HepG2 (cell line): ENCODE results near the gene PLEKHD1. TPM values are rescaled to one million over a fixed set of nuclear protein-coding genes. Genes with fewer than 3 reads are reported as not detected.

ENCODE experiments used
- ATAC-seq: fragments of 200-7000 bp; cut with Tn5 transposase; 3 replicates; pipeline ENCODE4 v1.9.1; 2020; ENCODE audit warnings: mild to moderate bottlenecking, moderate library complexity
- BruUV-seq: library from RNA; stranded (reverse); fragments of 400-500 nt; replicated peaks from 2 replicates; lab custom pipeline; 2021; lab: Mats Ljungman, UMichigan
- CTCF ChIA-PET: fragments of 300-600 bp; formaldehyde crosslinking; extraction: SDS; loops from one replicate; lab custom pipeline; 2021; ENCODE audit warnings: low total read pairs, inconsistent platforms, low intra/inter-chr PET ratio; lab: Yijun Ruan, JAX
- POLR2A ChIA-PET: fragments of 350-600 bp; sonication (Branson Sonifier 250); formaldehyde crosslinking; loops from one replicate; lab custom pipeline; 2020; ENCODE audit warnings: antibody characterized with exemption, inconsistent platforms; lab: Yijun Ruan, JAX
- DNase-seq: peaks from one replicate; pipeline ENCODE4 v3.0.0-alpha.2; 2015; ENCODE audit warnings: low spot score
- FAIRE-seq: peaks from 3 replicates; lab custom pipeline; 2011; peaks lifted over from hg19 to GRCh38; lab: Jason Lieb, UNC
- H2AFZ ChIP-seq: one replicate; pipeline ENCODE4 v1.6.1; 2011; ENCODE audit warnings: low read length, inconsistent platforms
- H3K27ac ChIP-seq: fragments of 300-600 bp; 3 replicates; pipeline ENCODE4 v1.8.0; 2011; ENCODE audit warnings: mixed run types, mild to moderate bottlenecking, mixed read lengths, low read length, inconsistent platforms; ENCODE audit not compliant: insufficient read depth; ENCODE audit errors: extremely low read length
- H3K27me3 ChIP-seq, 2 experiments: fragments of 200-600 bp in 1 of 2; 2 replicates in 1 of 2; 3 replicates in 1 of 2; pipeline versions ENCODE4 v1.6.0 to v1.8.0; 2011; ENCODE audit warnings: low read length in 2 of 2, mild to moderate bottlenecking in 2 of 2, moderate library complexity in 2 of 2, inconsistent platforms in 1 of 2; ENCODE audit not compliant: insufficient read depth in 2 of 2, control insufficient read depth in 1 of 2
- H3K36me3 ChIP-seq, 2 experiments: fragments of 200-600 bp in 1 of 2; replicated peaks in 1 of 2; 2 replicates in 1 of 2; 3 replicates in 1 of 2; pipeline versions ENCODE4 v1.5.1 to v1.8.0; 2011; ENCODE audit warnings: low read length in 2 of 2, inconsistent platforms in 1 of 2; ENCODE audit not compliant: insufficient read depth in 2 of 2, control insufficient read depth in 1 of 2
- H3K4me1 ChIP-seq: 2 replicates; pipeline ENCODE4 v1.5.1; 2012; ENCODE audit warnings: low read length, inconsistent platforms; ENCODE audit not compliant: insufficient read depth
- H3K4me2 ChIP-seq: 2 replicates; pipeline ENCODE4 v1.6.0; 2011; ENCODE audit warnings: low read depth, low read length, inconsistent platforms
- H3K4me3 ChIP-seq, 3 experiments: fragments of 200-600 bp in 1 of 3; sonication (generic), shearing (Covaris generic) in 1 of 3; replicated peaks in 1 of 3; 2 replicates each; pipeline ENCODE4 v1.5.1; 2011 to 2016; ENCODE audit warnings: low read length in 3 of 3, inconsistent platforms in 2 of 3, low read depth in 2 of 3, mild to moderate bottlenecking in 2 of 3, control low read depth in 1 of 3, mixed read lengths in 1 of 3; ENCODE audit not compliant: insufficient read depth in 1 of 3
- H3K79me2 ChIP-seq: one replicate; pipeline ENCODE4 v1.6.1; 2011; ENCODE audit warnings: low read length, inconsistent platforms; ENCODE audit not compliant: insufficient read depth
- H3K9ac ChIP-seq: 2 replicates; pipeline ENCODE4 v1.6.0; 2011; ENCODE audit warnings: mild to moderate bottlenecking, low read depth, low read length, inconsistent platforms; ENCODE audit not compliant: insufficient read depth
- H3K9me3 ChIP-seq: 2 replicates; pipeline ENCODE4 v1.5.1; 2012; ENCODE audit warnings: mild to moderate bottlenecking, low read length
- H4K20me1 ChIP-seq: 2 replicates; pipeline ENCODE4 v1.6.0; 2011; ENCODE audit warnings: inconsistent platforms, mild to moderate bottlenecking, low read length, moderate library complexity; ENCODE audit not compliant: insufficient read depth
- ARID3A ChIP-seq: IDR thresholded peaks from 2 replicates; pipeline ENCODE4 v1.6.1; 2012; ENCODE audit warnings: low read depth, low read length, improper control_type of control experiment
- ATAD3A ChIP-seq: sonication (generic); formaldehyde crosslinking; IDR thresholded peaks from 2 replicates; pipeline ENCODE4 v1.4.0; 2020; ENCODE audit warnings: missing genetic modification reagents
- MLXIP ChIP-seq: sonication (generic); formaldehyde crosslinking; IDR thresholded peaks from 2 replicates; pipeline ENCODE4 v1.9.0; 2021; ENCODE audit warnings: missing genetic modification reagents, borderline replicate concordance
- NR3C1 ChIP-seq: sonication (generic); formaldehyde crosslinking; IDR thresholded peaks from 2 replicates; pipeline ENCODE4 v1.4.0; 2020; ENCODE audit warnings: missing genetic modification reagents
- PRMT3 ChIP-seq: sonication (generic); formaldehyde crosslinking; IDR thresholded peaks from 2 replicates; pipeline ENCODE4 v1.8.1; 2022; ENCODE audit warnings: low read depth, mild to moderate bottlenecking, moderate library complexity, missing genetic modification reagents, borderline replicate concordance
- SMAD3 ChIP-seq: sonication (generic); formaldehyde crosslinking; IDR thresholded peaks from 2 replicates; pipeline ENCODE4 v1.4.0; 2020; ENCODE audit warnings: missing genetic modification reagents
- STAG1 ChIP-seq: sonication (generic); formaldehyde crosslinking; IDR thresholded peaks from 2 replicates; pipeline ENCODE4 v1.4.0; 2020; ENCODE audit warnings: missing genetic modification reagents
- ZBTB34 ChIP-seq: sonication (generic); formaldehyde crosslinking; IDR thresholded peaks from 2 replicates; pipeline ENCODE4 v1.8.0; 2022; ENCODE audit warnings: mild to moderate bottlenecking, missing genetic modification reagents
- ZNF20 ChIP-seq: sonication (generic); formaldehyde crosslinking; IDR thresholded peaks from 2 replicates; pipeline ENCODE4 v1.4.0; 2020; ENCODE audit warnings: mild to moderate bottlenecking, moderate library complexity, missing genetic modification reagents
- ZNF556 ChIP-seq: sonication (generic); formaldehyde crosslinking; IDR thresholded peaks from 2 replicates; pipeline ENCODE4 v1.4.0; 2020; ENCODE audit warnings: mild to moderate bottlenecking, missing genetic modification reagents, borderline replicate concordance
- ZNF816 ChIP-seq: sonication (generic); formaldehyde crosslinking; IDR thresholded peaks from 2 replicates; pipeline ENCODE4 v1.8.0; 2022; ENCODE audit warnings: missing genetic modification reagents, mild to moderate bottlenecking, borderline replicate concordance
- WGBS: methylation state at CpG from one replicate; pipeline ENCODE4 v1.1.6; 2017; ENCODE audit warnings: low lambda C conversion rate; 5-methylcytosine and 5-hydroxymethylcytosine counted together
- in situ Hi-C: cut with HindIII; loops from 2 replicates; pipeline ENCODE4 v1.10.0; 2017; ENCODE audit warnings: low pct_unique_long_range_greater_than_20kb; ENCODE audit not compliant: extremely low pct_ligation_motif_present
- intact Hi-C: fragments of 100-400 bp; cut with micrococcal nuclease; formaldehyde crosslinking; loops from one replicate; pipeline ENCODE4 v1.10.0; 2022; ENCODE audit not compliant: unreplicated experiment
- polyA plus RNA-seq, 8 experiments: library from polyadenylated mRNA; depleted of rRNA in 3 of 8; stranded (reverse) in 7 of 8; unstranded in 1 of 8; fragments of >200 nt; fragmentation: Illumina TruSeq in 4 of 8; extraction: Trizol in 4 of 8; gene quantifications; 2 replicates each; pipeline versions ENCODE4 v1.2.1 to v1.2.3, GENCODE V29; 2011 to 2016; ENCODE audit warnings: low read depth in 4 of 8, missing spikeins in 1 of 8, mixed read lengths in 1 of 8; ENCODE audit not compliant: insufficient read depth in 1 of 8
- total RNA-seq, 5 experiments: library from RNA; depleted of rRNA; stranded (reverse); fragments of >200 nt; fragmentation: Illumina TruSeq; extraction: Trizol; gene quantifications; 2 replicates each; pipeline ENCODE4 v1.2.3, GENCODE V29; 2016; ENCODE audit warnings: low read depth in 1 of 5

PLEKHD1 gene
- total and polyA plus RNA-seq, 2 of the 13 experiments (the other 11 are each of a cell fraction or from before 2014, with no cell fraction given): 0.01 TPM; not detected in 1

GRCh38 chr14:69519204-69520100 lies 34.9 kb downstream of the PLEKHD1 start:
- BruUV-seq: no TSS peak
- in situ Hi-C loops: no loop called here
- Histone ChIP-seq H3K79me2 (no peaks in the 10 kb centered on the region), H3K36me3 (no peaks in the 10 kb centered on the region), H3K4me2 (no peak overlapping the region), H4K20me1 (no peaks in the 10 kb centered on the region), H2AFZ (no peak overlapping the region), H3K4me3 (no peak overlapping the region), H3K9ac (no peak overlapping the region), H3K9me3 (no peaks in the 10 kb centered on the region; the same call in 1 of the 2 replicates), H3K4me1 (no peaks in the 10 kb centered on the region), H3K27me3 (peaks cover 0 to 5% of the 10 kb centered on the region in 2 experiments; a peak in 3 of 5 replicates), H3K27ac (no peak overlapping the region)
- no peak for DNase-seq
- FAIRE-seq: no peak
- CTCF ChIA-PET: no interaction called here
- POLR2A ChIA-PET: no interaction called here
- no peak for ATAC-seq
- intact Hi-C loops: no loop called here
- no peak for TF ChIP-seq ZNF20 (CRISPR knock-in tag)
- no peak for TF ChIP-seq ZNF816 (CRISPR knock-in tag)
- no peak for TF ChIP-seq ZNF556 (CRISPR knock-in tag)
- no peak for TF ChIP-seq ARID3A
- 52% methylated on average over 20 of the region's 22 CpGs for WGBS

- intact Hi-C loops: no loop called here
- Histone ChIP-seq H3K4me2 (no peak overlapping the region), H3K27me3 (peaks cover 3 to 16% of the 10 kb centered on the region in 2 experiments; a peak in 2 of 5 replicates), H4K20me1 (no peaks in the 10 kb centered on the region; the same call in 1 of the 2 replicates), H2AFZ (no peak overlapping the region), H3K9ac (no peak overlapping the region), H3K27ac (no peak overlapping the region), H3K4me1 (no peaks in the 10 kb centered on the region), H3K4me3 (no peak overlapping the region), H3K9me3 (no peaks in the 10 kb centered on the region), H3K79me2 (no peaks in the 10 kb centered on the region), H3K36me3 (no peaks in the 10 kb centered on the region)
- ATAC-seq (no peak), DNase-seq (no peak), FAIRE-seq (no peak)
- whole genome bisulfite sequencing: 29% methylated on average over 6 of the region's 6 CpGs
- in situ Hi-C loops: no loop called here
- no TSS peak for BruUV-seq
- ChIA-PET CTCF (no interaction called here), POLR2A (no interaction called here)
- TF ChIP-seq MLXIP (CRISPR knock-in tag): no peak
- TF ChIP-seq SMAD3 (CRISPR knock-in tag): no peak
- TF ChIP-seq PRMT3: no peak
- no peak for TF ChIP-seq NR3C1 (CRISPR knock-in tag)
- no peak for TF ChIP-seq STAG1 (CRISPR knock-in tag)
- no peak for TF ChIP-seq ATAD3A (CRISPR knock-in tag)
- no peak for TF ChIP-seq ZBTB34 (CRISPR knock-in tag)
These were observed 37.5 kb downstream of the PLEKHD1 start for GRCh38 chr14:69522026-69522425.
